Bronchus fibroblast of lung (primary cell): ENCODE data around the gene PRPF6. TPM values are rescaled to one million over a fixed set of nuclear protein-coding genes. Genes with fewer than 3 reads are reported as not detected.

Source experiments
- total RNA-seq: library from RNA; depleted of rRNA; stranded (reverse); fragments of >200 nt; gene quantifications from 2 replicates; pipeline ENCODE4 v1.2.3, GENCODE V29; 2015

Gene PRPF6
- total RNA-seq = 37.2 and 39.0 TPM in 2 replicates

GRCh38 chr20:63980806-63981728, at the start of gene PRPF6:
PRPF6 (plus strand) TSS chr20:63981132; CDS start chr20:63981246, 114 bp downstream.

GRCh38 chr20:63955827-63956663, 24.9 kb upstream of the PRPF6 start, which contains the start of gene UCKL1:
UCKL1 (minus strand) TSS chr20:63956416; CDS start chr20:63956372, 44 bp downstream.

GRCh38 chr20:63969838-63970713, 10.9 kb upstream of the PRPF6 start, which contains the start of gene ZNF512B:
ZNF512B (minus strand) TSS chr20:63969930; CDS start chr20:63967950, 1,980 bp downstream.

GRCh38 chr20:63979557-63980316, 1.2 kb upstream of the PRPF6 start, which contains the start of gene SAMD10:
SAMD10 (minus strand) TSS chr20:63979642; CDS start chr20:63979467, 175 bp downstream.

GRCh38 chr20:64035933-64036345, 55.0 kb downstream of the PRPF6 start, which contains the start of gene C20orf204:
C20orf204 (plus strand) TSS chr20:64036182; CDS start chr20:64036324, 142 bp downstream.

GRCh38 chr20:64049060-64049877, 68.3 kb downstream of the PRPF6 start, which contains the start of gene SOX18:
SOX18 (minus strand) TSS chr20:64049639; CDS start chr20:64049516, 123 bp downstream.

GRCh38 chr20:64062596-64063388, 81.9 kb downstream of the PRPF6 start, which contains the start of gene TCEA2:
TCEA2 (plus strand) TSS chr20:64063198; CDS start chr20:64063313, 115 bp downstream.

GRCh38 chr20:64079273-64080012, 98.5 kb downstream of the PRPF6 start, which contains the start of gene RGS19:
RGS19 (minus strand) TSS chr20:64079518; CDS start chr20:64076886, 2,632 bp downstream.

GRCh38 chr20:64080013-64080812, 99.3 kb downstream of the PRPF6 start, which contains the start of gene OPRL1:
OPRL1 (plus strand) TSS chr20:64080082; CDS start chr20:64092721, 12,639 bp downstream.

Other genes with a start within 250 kb of the PRPF6 start
- gene LIME1, start 244.5 kb upstream of the PRPF6 start, total RNA-seq = 5.2 and 6.7 TPM in 2 replicates
- gene SLC2A4RG, start 241.4 kb upstream of the PRPF6 start, total RNA-seq = 88.3 and 91.0 TPM in 2 replicates
- gene ZBTB46, start 149.9 kb upstream of the PRPF6 start, total RNA-seq = 1.2 and 1.5 TPM in 2 replicates
- gene ABHD16B, start 119.6 kb upstream of the PRPF6 start, total RNA-seq = not detected in 2 replicates
- gene TPD52L2, start 115.9 kb upstream of the PRPF6 start, total RNA-seq = 124 and 128 TPM in 2 replicates
- 23.8 and 27.4 TPM in 2 replicates for gene DNAJC5, start 86.0 kb upstream of the PRPF6 start, total RNA-seq
- 26.7 and 27.6 TPM in 2 replicates for gene UCKL1, start 24.7 kb upstream of the PRPF6 start, total RNA-seq
- 7.7 and 8.2 TPM in 2 replicates for gene ZNF512B, start 11.2 kb upstream of the PRPF6 start, total RNA-seq
- gene SAMD10, start 1.5 kb upstream of the PRPF6 start, total RNA-seq = 2.2 and 4.5 TPM in 2 replicates
- 0.15 TPM in 1 of 2 replicates, not detected in the other for gene C20orf204, start 55.0 kb downstream of the PRPF6 start, total RNA-seq
- 0.17 TPM in 1 of 2 replicates, not detected in the other for gene SOX18, start 68.5 kb downstream of the PRPF6 start, total RNA-seq
- 15.8 and 18.4 TPM in 2 replicates for gene TCEA2, start 82.1 kb downstream of the PRPF6 start, total RNA-seq
- gene RGS19, start 98.4 kb downstream of the PRPF6 start, total RNA-seq = 10.4 and 10.7 TPM in 2 replicates
- 0.67 and 0.74 TPM in 2 replicates for gene OPRL1, start 99.0 kb downstream of the PRPF6 start, total RNA-seq
- 0.84 TPM in 1 of 2 replicates, not detected in the other for gene LKAAEAR1, start 103.3 kb downstream of the PRPF6 start, total RNA-seq
- gene NPBWR2, start 126.4 kb downstream of the PRPF6 start, total RNA-seq = not detected in 2 replicates
- not detected in 2 replicates for gene MYT1, start 183.3 kb downstream of the PRPF6 start, total RNA-seq